Erythroblast (primary cell): ENCODE data around the gene TMEM42.

Experiments used
- GATA1 ChIP-seq: IDR thresholded peaks from 2 replicates; pipeline ENCODE4 v1.6.1; 2011; ENCODE audit warnings: low read depth, mild to moderate bottlenecking, control low read depth, low read length, moderate library complexity
- POLR2A ChIP-seq: IDR thresholded peaks from 2 replicates; pipeline ENCODE4 v1.6.1; 2011; ENCODE audit warnings: mild to moderate bottlenecking, low read length

GRCh38 chr3:44887101-44887500 lies 25.4 kb downstream of the TMEM42 start:
- TF ChIP-seq POLR2A (no peak), GATA1 (no peak)
